Right atrium auricular region (tissue), 2 donors: ENCODE data around the gene REG3A. TPM values are rescaled to one million over a fixed set of nuclear protein-coding genes. Genes with fewer than 3 reads are reported as not detected.

Experiments used
- DNase-seq: peaks from one replicate; pipeline ENCODE4 v3.0.0-alpha.2; 2019; ENCODE audit warnings: low spot score
- H3K27ac ChIP-seq, 2 donors: fragments of 200-600 bp; sonication (generic); 1 replicate in 1 of 2; 2 replicates in 1 of 2; pipeline ENCODE4 v1.5.1; 2016 to 2019
- H3K27me3 ChIP-seq, 2 donors: fragments of 200-600 bp; sonication (generic); one replicate each; pipeline versions ENCODE4 v1.5.1 to v1.6.0; 2017 to 2019
- H3K36me3 ChIP-seq: fragments of 200-600 bp; sonication (generic); one replicate; pipeline ENCODE4 v1.5.1; 2016
- H3K4me1 ChIP-seq, 2 donors: fragments of 200-600 bp; sonication (generic); one replicate each; pipeline versions ENCODE4 v1.5.1 to v1.6.0; 2017 to 2019
- H3K4me3 ChIP-seq, 2 donors: fragments of 200-600 bp; sonication (generic); 1 replicate in 1 of 2; 2 replicates in 1 of 2; pipeline ENCODE4 v1.5.1; 2017 to 2019; ENCODE audit warnings: mild to moderate bottlenecking in 1 of 2, moderate library complexity in 1 of 2
- H3K9me3 ChIP-seq, 2 donors: fragments of 200-600 bp; sonication (generic); one replicate each; pipeline ENCODE4 v1.5.1; 2019
- total RNA-seq, 2 donors: library from RNA; depleted of rRNA; stranded (reverse); fragments of >200 nt; gene quantifications; one replicate each; pipeline ENCODE4 v1.1.0, GENCODE V29; 2016
- TF ChIP-seq, protein P1 (sequence below), 2 donors: fragments of 200-600 bp; sonication (generic); IDR thresholded peaks; one replicate each; pipeline ENCODE4 v1.5.1; 2019; ENCODE audit warnings: antibody characterized with exemption in 2 of 2

The REG3A gene
- not detected for total RNA-seq

DNA sequence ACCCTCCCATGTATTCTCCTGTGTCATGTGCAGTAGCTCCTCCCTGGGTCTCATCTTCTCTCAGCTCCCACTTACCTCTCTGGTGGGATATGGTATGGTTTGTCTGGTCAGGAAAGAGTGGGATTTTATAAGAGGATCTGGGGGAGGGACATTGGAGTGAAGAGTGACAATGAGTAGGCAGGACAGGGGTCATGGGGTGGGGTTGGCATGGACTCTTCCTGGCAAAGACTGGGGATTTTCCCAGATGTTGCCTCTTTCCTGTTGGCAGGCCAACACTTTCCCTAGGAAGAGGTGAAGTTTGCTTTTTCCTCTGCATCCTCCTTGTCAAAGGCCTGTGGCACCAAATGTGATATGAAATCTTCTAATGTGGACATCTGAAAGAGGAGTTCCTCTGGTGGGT, at the start of gene REG3A:
TSS of gene REG3A (minus strand) at position 101 of the 400 bp plus-strand sequence. CDS start 348 bp downstream, outside the sequence.
- TF ChIP-seq, protein P1, sequence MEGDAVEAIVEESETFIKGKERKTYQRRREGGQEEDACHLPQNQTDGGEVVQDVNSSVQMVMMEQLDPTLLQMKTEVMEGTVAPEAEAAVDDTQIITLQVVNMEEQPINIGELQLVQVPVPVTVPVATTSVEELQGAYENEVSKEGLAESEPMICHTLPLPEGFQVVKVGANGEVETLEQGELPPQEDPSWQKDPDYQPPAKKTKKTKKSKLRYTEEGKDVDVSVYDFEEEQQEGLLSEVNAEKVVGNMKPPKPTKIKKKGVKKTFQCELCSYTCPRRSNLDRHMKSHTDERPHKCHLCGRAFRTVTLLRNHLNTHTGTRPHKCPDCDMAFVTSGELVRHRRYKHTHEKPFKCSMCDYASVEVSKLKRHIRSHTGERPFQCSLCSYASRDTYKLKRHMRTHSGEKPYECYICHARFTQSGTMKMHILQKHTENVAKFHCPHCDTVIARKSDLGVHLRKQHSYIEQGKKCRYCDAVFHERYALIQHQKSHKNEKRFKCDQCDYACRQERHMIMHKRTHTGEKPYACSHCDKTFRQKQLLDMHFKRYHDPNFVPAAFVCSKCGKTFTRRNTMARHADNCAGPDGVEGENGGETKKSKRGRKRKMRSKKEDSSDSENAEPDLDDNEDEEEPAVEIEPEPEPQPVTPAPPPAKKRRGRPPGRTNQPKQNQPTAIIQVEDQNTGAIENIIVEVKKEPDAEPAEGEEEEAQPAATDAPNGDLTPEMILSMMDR (IDR thresholded peaks at IDR 0.05) = no peak
- Histone ChIP-seq H3K36me3 (no peaks in the 10 kb centered on the region), H3K9me3 (no peaks in the 10 kb centered on the region), H3K4me1 (no peaks in the 10 kb centered on the region), H3K27me3 (no peaks in the 10 kb centered on the region), H3K4me3 (no peak within 1 kb of the TSS), H3K27ac (no peak within 1 kb of the TSS)
- DNase-seq = no peak

DNA sequence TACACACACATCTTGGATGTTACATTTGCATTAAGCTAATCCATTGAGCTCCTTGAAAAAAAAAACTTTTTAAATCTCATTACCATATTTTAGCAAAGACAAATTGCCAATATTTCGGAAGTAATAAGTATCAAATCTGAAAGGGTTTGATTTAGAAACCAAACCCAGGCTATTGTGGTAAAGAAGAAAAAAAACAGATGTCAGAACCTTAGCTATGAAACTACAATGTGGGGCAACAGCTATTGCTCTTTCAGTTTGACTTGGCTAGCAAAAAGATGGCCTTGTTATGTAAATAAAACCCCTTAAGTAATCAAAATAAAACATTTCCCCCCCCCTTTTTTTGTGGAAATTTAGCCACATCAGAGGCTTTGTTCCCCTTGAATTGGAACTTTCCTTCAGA, 41.2 kb upstream of the REG3A start:
- H3K27ac ChIP-seq = no peak overlapping the region

DNA sequence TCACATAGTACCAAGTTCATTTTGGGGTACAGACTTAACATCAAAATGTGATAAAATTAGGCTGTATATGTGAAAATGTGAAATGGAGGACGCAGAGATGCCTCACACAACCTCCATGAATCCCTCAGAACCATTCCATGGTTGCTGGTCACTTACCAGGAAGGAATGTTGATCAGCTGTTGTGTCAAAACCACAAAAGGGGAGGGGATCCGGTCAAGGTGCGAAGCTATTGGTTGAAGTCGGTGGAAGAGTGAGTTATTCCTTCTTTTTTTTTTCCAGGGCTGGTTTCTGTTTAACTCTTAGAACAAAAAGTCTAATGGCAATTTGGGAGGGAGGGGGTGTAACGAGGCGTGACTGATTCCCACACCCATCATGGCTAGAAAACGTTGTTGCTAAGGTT, 32.3 kb upstream of the REG3A start:
- Histone ChIP-seq H3K9me3 (no peaks in the 10 kb centered on the region), H3K4me1 (no peaks in the 10 kb centered on the region), H3K27ac (no peak overlapping the region), H3K36me3 (no peaks in the 10 kb centered on the region), H3K4me3 (no peak overlapping the region), H3K27me3 (no peaks in the 10 kb centered on the region)
- no peak for DNase-seq
- TF ChIP-seq, protein P1 (IDR thresholded peaks at IDR 0.05) = no peak

More for the DNA sequence above, 41.2 kb upstream of the REG3A start:
- DNase-seq = no peak
- Histone ChIP-seq H3K9me3 (no peaks in the 10 kb centered on the region), H3K4me1 (no peaks in the 10 kb centered on the region), H3K27me3 (no peaks in the 10 kb centered on the region), H3K4me3 (no peak overlapping the region), H3K36me3 (no peaks in the 10 kb centered on the region)
- TF ChIP-seq, protein P1 (IDR thresholded peaks at IDR 0.05) = no peak

DNA sequence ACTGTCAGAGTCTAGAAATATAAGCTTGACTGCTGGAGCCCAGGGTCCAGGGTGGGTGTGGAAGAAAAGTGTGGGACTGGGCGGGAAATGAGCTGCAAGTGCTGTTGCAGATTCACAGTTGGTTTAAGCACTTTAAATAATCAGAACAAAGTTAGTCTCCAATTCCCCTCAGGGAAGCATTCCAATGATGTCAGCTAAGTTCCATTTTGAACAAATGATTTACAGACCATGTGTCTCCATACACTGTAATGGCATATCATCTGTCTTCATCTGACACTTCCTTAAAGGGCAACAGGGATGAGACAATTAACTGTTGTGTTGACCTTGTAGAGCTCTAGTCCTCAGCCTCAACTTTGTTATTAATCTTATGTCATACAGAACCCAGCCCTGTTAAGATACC, 31.5 kb upstream of the REG3A start:
- no peaks in the 10 kb centered on the region for H3K9me3 ChIP-seq
- H3K27ac ChIP-seq = no peak overlapping the region
- no peaks in the 10 kb centered on the region for H3K4me1 ChIP-seq
- TF ChIP-seq, protein P1 (IDR thresholded peaks at IDR 0.05) = no peak
- no peak overlapping the region for H3K4me3 ChIP-seq
- no peaks in the 10 kb centered on the region for H3K36me3 ChIP-seq
- DNase-seq = no peak
- no peaks in the 10 kb centered on the region for H3K27me3 ChIP-seq

DNA sequence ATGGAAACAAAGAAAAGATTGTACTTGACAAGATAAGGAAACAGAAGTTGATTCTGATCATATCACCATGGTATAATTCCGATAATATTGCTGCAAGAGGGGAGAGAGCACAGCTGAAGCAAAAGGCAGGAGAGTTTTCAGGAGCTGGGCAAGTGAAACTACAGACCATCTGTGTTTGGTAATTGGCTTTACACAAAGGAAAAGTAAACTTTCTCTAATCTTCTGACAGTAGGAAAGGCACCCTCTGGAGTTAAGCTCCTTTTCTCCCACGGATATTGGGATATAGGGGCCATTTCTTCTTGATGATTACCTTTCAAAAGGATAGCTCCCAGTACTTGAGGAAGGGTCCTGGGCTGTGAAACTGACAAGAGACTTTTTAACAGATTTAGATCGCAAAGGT, 29.9 kb upstream of the REG3A start:
- no peaks in the 10 kb centered on the region for H3K27me3 ChIP-seq
- no peaks in the 10 kb centered on the region for H3K9me3 ChIP-seq
- H3K36me3 ChIP-seq = no peaks in the 10 kb centered on the region
- no peak overlapping the region for H3K27ac ChIP-seq
- no peaks in the 10 kb centered on the region for H3K4me1 ChIP-seq
- TF ChIP-seq, protein P1 (IDR thresholded peaks at IDR 0.05) = no peak
- no peak overlapping the region for H3K4me3 ChIP-seq
- DNase-seq = no peak

DNA sequence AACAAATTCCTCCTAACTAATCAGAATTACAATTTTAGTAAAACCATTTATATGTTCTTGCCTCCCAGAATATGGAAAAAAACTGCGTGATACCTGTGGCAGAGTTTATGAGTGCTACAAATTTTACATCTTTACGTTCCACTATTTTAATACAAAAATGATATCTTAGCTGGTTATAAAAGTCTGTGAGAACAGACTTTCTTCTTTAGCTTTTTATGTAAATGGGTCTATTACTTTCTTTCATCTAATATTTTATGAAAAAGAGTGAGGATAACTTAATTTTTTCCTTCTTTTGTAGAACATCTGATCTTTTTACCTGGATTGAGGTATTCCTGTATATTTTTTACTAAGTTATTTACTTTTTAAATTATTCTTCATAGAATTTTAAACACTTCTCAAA, 22.1 kb upstream of the REG3A start:
- Histone ChIP-seq H3K27me3 (no peaks in the 10 kb centered on the region), H3K4me3 (no peak overlapping the region), H3K27ac (no peak overlapping the region), H3K36me3 (no peaks in the 10 kb centered on the region), H3K4me1 (no peaks in the 10 kb centered on the region), H3K9me3 (peaks cover 0 to 20% of the 10 kb centered on the region in 2 donors)
- TF ChIP-seq, protein P1 (IDR thresholded peaks at IDR 0.05) = no peak
- DNase-seq = no peak
